ENCODE measurements around the gene ORC6.

DNA sequence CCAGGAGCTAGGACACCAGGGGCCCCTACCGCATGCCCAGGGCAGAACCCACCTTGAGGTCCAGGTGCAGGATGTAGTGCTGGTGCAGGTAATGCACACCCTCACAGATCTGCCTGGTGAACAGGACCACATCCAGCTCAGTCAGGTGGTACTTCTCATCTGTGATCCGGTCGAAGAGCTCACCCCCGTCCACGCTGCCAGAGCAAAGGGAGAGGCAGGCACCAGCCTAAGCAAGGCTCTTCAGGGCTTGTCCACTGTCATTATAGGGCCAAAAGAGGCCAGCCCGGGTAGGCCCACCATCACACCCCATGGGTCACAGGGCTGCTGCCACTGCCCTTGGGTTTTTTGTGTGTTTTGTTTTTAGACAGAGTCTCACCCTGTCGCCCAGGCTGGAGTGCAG is 37.7 kb downstream of the ORC6 start:
- TF ChIP-seq, protein P1, sequence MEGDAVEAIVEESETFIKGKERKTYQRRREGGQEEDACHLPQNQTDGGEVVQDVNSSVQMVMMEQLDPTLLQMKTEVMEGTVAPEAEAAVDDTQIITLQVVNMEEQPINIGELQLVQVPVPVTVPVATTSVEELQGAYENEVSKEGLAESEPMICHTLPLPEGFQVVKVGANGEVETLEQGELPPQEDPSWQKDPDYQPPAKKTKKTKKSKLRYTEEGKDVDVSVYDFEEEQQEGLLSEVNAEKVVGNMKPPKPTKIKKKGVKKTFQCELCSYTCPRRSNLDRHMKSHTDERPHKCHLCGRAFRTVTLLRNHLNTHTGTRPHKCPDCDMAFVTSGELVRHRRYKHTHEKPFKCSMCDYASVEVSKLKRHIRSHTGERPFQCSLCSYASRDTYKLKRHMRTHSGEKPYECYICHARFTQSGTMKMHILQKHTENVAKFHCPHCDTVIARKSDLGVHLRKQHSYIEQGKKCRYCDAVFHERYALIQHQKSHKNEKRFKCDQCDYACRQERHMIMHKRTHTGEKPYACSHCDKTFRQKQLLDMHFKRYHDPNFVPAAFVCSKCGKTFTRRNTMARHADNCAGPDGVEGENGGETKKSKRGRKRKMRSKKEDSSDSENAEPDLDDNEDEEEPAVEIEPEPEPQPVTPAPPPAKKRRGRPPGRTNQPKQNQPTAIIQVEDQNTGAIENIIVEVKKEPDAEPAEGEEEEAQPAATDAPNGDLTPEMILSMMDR (conservative IDR thresholded peaks at IDR 0.05; ENCODE audit: low read depth, low read length), result no peak
- no peak for TF ChIP-seq EZH2 (IDR thresholded peaks at IDR 0.05; ENCODE audit: borderline replicate concordance, low read depth, low read length, poor library complexity, severe bottlenecking)

Data from A673 (cell line).